ENCODE measurements around the gene CHGA. TPM values are rescaled to one million over a fixed set of nuclear protein-coding genes. Genes with fewer than 3 reads are reported as not detected.
A peak's percentile ranks its signal among the peaks of the same experiment; 100 is the strongest.

CHGA gene
- total RNA-seq, 2 experiments from 2014 or later, result not detected

DNA sequence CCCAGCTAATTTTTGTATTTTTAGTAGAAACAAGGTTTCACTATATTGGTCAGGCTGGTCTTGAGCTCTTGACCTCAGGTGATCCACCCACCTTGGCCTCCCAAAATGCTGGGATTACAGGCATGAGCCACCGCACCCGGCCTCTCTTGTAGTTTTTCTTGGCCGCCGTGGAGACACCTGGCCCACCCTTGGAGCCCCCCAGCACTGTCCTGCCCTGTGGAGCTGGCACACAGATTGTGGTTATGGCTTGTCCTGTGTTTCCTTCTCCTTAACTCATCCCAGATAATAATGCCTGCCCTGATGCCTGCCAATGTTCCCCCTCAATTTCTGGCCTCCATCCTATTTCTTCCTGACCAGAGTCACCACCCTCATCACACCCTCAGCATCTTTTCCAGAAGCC, 57.9 kb downstream of the CHGA start:
- peaks cover 41% of the 10 kb centered on the region for H3K9me3 Mint-ChIP-seq
- DNase-seq (no peak), ATAC-seq (no peak)
- no peaks in the 10 kb centered on the region for H3K27me3 Mint-ChIP-seq
- intact Hi-C loops (cut with micrococcal nuclease), result no loop called here
- peaks cover 72% of the 10 kb centered on the region for H3K36me3 Mint-ChIP-seq (ENCODE audit: low read depth)
- POLR2A ChIA-PET, result no interaction called here
- H3K27ac Mint-ChIP-seq, result no peak overlapping the region
- CTCF ChIA-PET, result no interaction called here
- TF ChIP-seq, protein P1, sequence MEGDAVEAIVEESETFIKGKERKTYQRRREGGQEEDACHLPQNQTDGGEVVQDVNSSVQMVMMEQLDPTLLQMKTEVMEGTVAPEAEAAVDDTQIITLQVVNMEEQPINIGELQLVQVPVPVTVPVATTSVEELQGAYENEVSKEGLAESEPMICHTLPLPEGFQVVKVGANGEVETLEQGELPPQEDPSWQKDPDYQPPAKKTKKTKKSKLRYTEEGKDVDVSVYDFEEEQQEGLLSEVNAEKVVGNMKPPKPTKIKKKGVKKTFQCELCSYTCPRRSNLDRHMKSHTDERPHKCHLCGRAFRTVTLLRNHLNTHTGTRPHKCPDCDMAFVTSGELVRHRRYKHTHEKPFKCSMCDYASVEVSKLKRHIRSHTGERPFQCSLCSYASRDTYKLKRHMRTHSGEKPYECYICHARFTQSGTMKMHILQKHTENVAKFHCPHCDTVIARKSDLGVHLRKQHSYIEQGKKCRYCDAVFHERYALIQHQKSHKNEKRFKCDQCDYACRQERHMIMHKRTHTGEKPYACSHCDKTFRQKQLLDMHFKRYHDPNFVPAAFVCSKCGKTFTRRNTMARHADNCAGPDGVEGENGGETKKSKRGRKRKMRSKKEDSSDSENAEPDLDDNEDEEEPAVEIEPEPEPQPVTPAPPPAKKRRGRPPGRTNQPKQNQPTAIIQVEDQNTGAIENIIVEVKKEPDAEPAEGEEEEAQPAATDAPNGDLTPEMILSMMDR (IDR thresholded peaks at IDR 0.05), result no peak
- no peak overlapping the region for H3K4me3 Mint-ChIP-seq
- H3K4me1 Mint-ChIP-seq (ENCODE audit: low read depth), result peaks cover 3% of the 10 kb centered on the region

DNA sequence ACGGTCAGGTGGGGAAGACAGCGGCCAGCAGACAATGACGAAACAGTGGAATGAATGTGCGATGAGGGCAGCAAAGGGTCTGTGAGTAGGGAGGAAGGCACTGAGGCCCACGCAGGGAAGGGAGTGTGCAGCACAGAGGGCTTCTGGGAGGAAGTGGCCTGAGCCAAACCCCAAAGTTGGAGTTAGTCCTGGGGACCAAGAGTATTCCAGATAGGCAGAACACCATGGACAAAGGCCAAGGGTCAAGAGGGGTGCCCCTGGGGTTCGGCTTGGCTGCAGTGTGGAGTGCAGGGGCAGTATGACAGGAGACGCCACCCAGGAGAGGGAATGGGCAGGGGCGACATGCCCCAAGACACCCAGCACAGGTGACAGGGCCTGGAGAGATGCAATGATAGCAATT, 58.8 kb downstream of the CHGA start:
- Mint-ChIP-seq H3K27me3 (no peaks in the 10 kb centered on the region), H3K27ac (no peak overlapping the region), H3K4me1 (ENCODE audit: low read depth) (peaks cover 3% of the 10 kb centered on the region), H3K4me3 (no peak overlapping the region), H3K9me3 (peaks cover 34% of the 10 kb centered on the region), H3K36me3 (ENCODE audit: low read depth) (peaks cover 64% of the 10 kb centered on the region)
- TF ChIP-seq, protein P1 (IDR thresholded peaks at IDR 0.05), result no peak
- DNase-seq, result no peak
- CTCF ChIA-PET, result interaction anchor here (1.0 kb wide), 1 partner anchor 157 kb away, joined by 3 read pairs; no protein-coding TSS in a partner anchor
- no peak for ATAC-seq
- intact Hi-C loops (cut with micrococcal nuclease), result no loop called here
- POLR2A ChIA-PET, result no interaction called here

DNA sequence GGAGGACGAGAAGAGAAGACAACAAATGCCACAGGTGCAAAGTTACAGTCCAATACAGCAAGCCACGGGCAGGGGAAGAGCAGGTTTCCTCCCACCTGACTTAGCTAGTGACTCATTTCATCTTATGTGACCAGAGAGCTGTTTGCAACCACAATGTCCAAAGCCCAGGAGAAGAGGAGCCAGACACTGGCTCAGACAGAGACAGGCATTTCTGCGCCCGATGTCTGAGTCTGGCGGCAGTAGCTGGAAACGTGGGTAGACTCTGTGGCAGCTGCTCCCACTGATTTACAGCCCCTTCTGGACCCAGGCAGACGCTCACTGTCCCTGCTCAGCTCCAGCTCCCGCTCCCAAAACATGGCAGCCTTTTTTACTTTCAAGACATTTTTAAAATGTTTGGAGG, 60.0 kb downstream of the CHGA start:
- H3K27me3 Mint-ChIP-seq, result no peaks in the 10 kb centered on the region
- no peak overlapping the region for H3K27ac Mint-ChIP-seq

DNA sequence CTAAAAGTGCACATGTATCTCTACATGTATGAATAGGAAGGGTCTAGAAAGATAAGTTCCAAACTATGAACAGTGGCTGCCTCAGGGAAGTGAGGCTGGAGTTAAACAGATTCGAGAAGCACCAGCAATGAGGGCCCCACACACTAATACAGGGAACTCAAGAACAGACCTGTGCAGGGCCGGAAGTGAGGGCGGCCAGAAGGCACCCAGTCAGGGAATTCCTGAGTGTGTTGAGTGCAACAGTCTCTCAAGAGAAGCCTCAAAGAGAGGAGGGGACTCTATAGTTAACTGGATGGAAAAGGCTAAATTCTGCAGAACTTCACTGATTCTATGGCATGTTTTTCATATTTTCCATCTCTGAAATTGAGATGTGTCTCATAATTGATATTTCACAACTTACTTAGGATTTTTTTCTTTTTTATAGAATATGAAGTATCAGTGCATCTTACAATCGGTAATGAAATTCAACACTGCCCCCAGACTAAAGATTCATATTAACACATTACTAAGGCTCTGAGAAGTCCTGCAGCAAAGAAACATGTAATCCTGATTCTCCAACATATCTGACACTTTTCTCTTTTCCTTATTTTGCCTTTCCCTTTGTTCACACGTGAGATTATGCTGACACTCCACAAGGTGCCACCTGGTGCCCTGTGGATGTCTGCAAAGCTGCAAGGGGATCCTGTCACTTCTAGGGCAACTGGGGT, 61.3 kb downstream of the CHGA start:
- Mint-ChIP-seq H3K36me3 (ENCODE audit: low read depth) (peaks cover 41% of the 10 kb centered on the region), H3K4me3 (no peak overlapping the region), H3K4me1 (ENCODE audit: low read depth) (peaks cover 3% of the 10 kb centered on the region), H3K9me3 (peaks cover 13% of the 10 kb centered on the region), H3K27ac (peak overlapping the region; percentile 21), H3K27me3 (no peaks in the 10 kb centered on the region)
- CTCF ChIA-PET, result no interaction called here
- POLR2A ChIA-PET, result no interaction called here
- intact Hi-C loops (cut with micrococcal nuclease), result no loop called here
- TF ChIP-seq, protein P1 (IDR thresholded peaks at IDR 0.05), result no peak
- ATAC-seq, result no peak
- no peak for DNase-seq

More for the DNA sequence above, 60.0 kb downstream of the CHGA start:
- ChIA-PET CTCF (interaction anchor here (0.7 to 1.1 kb wide), 3 partner anchors 31 to 135 kb away, joined by 3 read pairs; no protein-coding TSS in a partner anchor), POLR2A (interaction anchor here (1.1 kb wide), 1 partner anchor 9 kb away, joined by 3 read pairs; no protein-coding TSS in a partner anchor)
- TF ChIP-seq, protein P1 (IDR thresholded peaks at IDR 0.05), result no peak
- Mint-ChIP-seq H3K4me3 (no peak overlapping the region), H3K36me3 (ENCODE audit: low read depth) (peaks cover 51% of the 10 kb centered on the region), H3K9me3 (peaks cover 22% of the 10 kb centered on the region), H3K4me1 (ENCODE audit: low read depth) (peaks cover 3% of the 10 kb centered on the region)
- DNase-seq (no peak), ATAC-seq (no peak)
- intact Hi-C loops (cut with micrococcal nuclease), result no loop called here

Other genes with a start within 250 kb of the CHGA start
- gene LGMN, start 174.5 kb upstream of the CHGA start, total RNA-seq, result 1 to 10 TPM; 2.1 to 2.3 TPM
- 10 to 100 TPM; 12.9 to 13.3 TPM for gene GOLGA5, start 128.8 kb upstream of the CHGA start, total RNA-seq
- gene ITPK1, start 192.8 kb downstream of the CHGA start, total RNA-seq, result 10 to 100 TPM; 78.5 to 83.5 TPM

Measured in activated CD8-positive, alpha-beta T cell treated with anti-CD3 and anti-CD28 coated beads for 36 hours (primary cell).